ENCODE measurements around the gene KRT86. TPM values are rescaled to one million over a fixed set of nuclear protein-coding genes. Genes with fewer than 3 reads are reported as not detected.

KRT86 gene
- polyA plus RNA-seq, 1 of the 3 experiments (the other 2 are of a cell fraction), result 0.56 TPM

- TF ChIP-seq TCF12 (IDR thresholded peaks at IDR 0.05) (no peak), FOSL2 (IDR thresholded peaks at IDR 0.05; ENCODE audit: borderline replicate concordance, low read depth) (no peak), GATA2 (CRISPR knock-in tag; IDR thresholded peaks at IDR 0.05) (no peak), MXI1 (IDR thresholded peaks at IDR 0.05; ENCODE audit: low read depth, low read length) (no peak), MAX (IDR thresholded peaks at IDR 0.05; ENCODE audit: low read depth) (no peak), ZBTB33 (IDR thresholded peaks at IDR 0.05; ENCODE audit: borderline replicate concordance, low read depth) (no peak), TAF1 (IDR thresholded peaks at IDR 0.05; ENCODE audit: borderline replicate concordance, low read depth, low read length) (no peak), IRF3 (IDR thresholded peaks at IDR 0.05; ENCODE audit: low read depth, low read length) (no peak), SMC3 (IDR thresholded peaks at IDR 0.05; ENCODE audit: low read depth, low read length) (no peak), NFIC (IDR thresholded peaks at IDR 0.05; ENCODE audit: borderline replicate concordance) (no peak), RFX5 (IDR thresholded peaks at IDR 0.05; ENCODE audit: low read length) (no peak), RCOR1 (IDR thresholded peaks at IDR 0.05; ENCODE audit: low read length) (no peak), JUND (IDR thresholded peaks at IDR 0.05) (no peak), NRF1 (IDR thresholded peaks at IDR 0.05; ENCODE audit: low read depth, low read length) (no peak), PBX3 (IDR thresholded peaks at IDR 0.05) (no peak), GABPA (IDR thresholded peaks at IDR 0.05; ENCODE audit: low read depth) (no peak), FOXM1 (IDR thresholded peaks at IDR 0.05; ENCODE audit: low read depth) (no peak), USF1 (IDR thresholded peaks at IDR 0.05; ENCODE audit: borderline replicate concordance, low read depth) (no peak)
- 88% methylated on average over 2 of the region's 2 CpGs for WGBS (ENCODE audit: low lambda C conversion rate)
- no peaks in the 10 kb centered on the region for H3K36me3 ChIP-seq (replicated peaks in 1 of 2; ENCODE audit: control insufficient read depth in 1 of 2, insufficient read depth in 2 of 2, low read length in 1 of 2)
- no peaks in the 10 kb centered on the region for H3K27me3 ChIP-seq (ENCODE audit: insufficient read depth)
- H3K27ac ChIP-seq (ENCODE audit: low read depth in 2 of 2, low read length in 1 of 2), result peak overlapping the region in 1 of 2 experiments; percentile 97; a peak in 2 of 4 replicates
- no peak overlapping the region for H3K4me3 ChIP-seq (ENCODE audit: low read depth in 2 of 2, low read length in 1 of 2)
- ChIA-PET CTCF (interaction anchor here (0.8 to 2.3 kb wide), 6 partner anchors 8 to 89 kb away, joined by 3 to 9 read pairs (median 3); no protein-coding TSS in a partner anchor), POLR2A (no interaction called here)
- peaks cover 30% of the 10 kb centered on the region for H3F3A ChIP-seq (replicated peaks; ENCODE audit: insufficient read depth)
- H3K79me2 ChIP-seq (ENCODE audit: insufficient read depth), result no peaks in the 10 kb centered on the region
- no peak overlapping the region for H2AFZ ChIP-seq (ENCODE audit: low read depth)
- H3K4me1 ChIP-seq (ENCODE audit: control insufficient read depth in 1 of 2, insufficient read depth in 2 of 2, low read depth in 1 of 2, low read length in 1 of 2), result peaks cover 0 to 19% of the 10 kb centered on the region in 2 experiments; a peak in 3 of 4 replicates
- peaks cover 4% of the 10 kb centered on the region; the same call in 1 of the 2 replicates for H3K9me3 ChIP-seq
- no peaks in the 10 kb centered on the region for H4K20me1 ChIP-seq (ENCODE audit: insufficient read depth)
- H3K9ac ChIP-seq, result peak overlapping the region; percentile 86; the same call in 1 of the 2 replicates
- peak; percentile 8 for DNase-seq
- no peaks in the 10 kb centered on the region for H3K9me2 ChIP-seq
- H3K4me2 ChIP-seq, result no peak overlapping the region
Measured at GRCh38 chr12:52229836-52230343, 44.6 kb upstream of the KRT86 start.
